SIG-M5 treated with dmso at 0.1 percent for 504 hours (cell line): ENCODE data around the gene SLC35A1.

Experiments
- DNase-seq: peaks from one replicate; lab custom pipeline; 2025; ENCODE audit not compliant: unreplicated experiment; lab: John Stamatoyannopoulos, UW

Gene SLC35A1

GRCh38 chr6:87522686-87523085 is 49.9 kb downstream of the SLC35A1 start:
- DNase-seq: no peak

- DNase-seq: no peak
These were observed 56.4 kb downstream of the SLC35A1 start for GRCh38 chr6:87529221-87529620.

- no peak for DNase-seq
These were observed 61.7 kb downstream of the SLC35A1 start for GRCh38 chr6:87534377-87535047.

GRCh38 chr6:87538510-87539260 is 65.9 kb downstream of the SLC35A1 start:
- DNase-seq: no peak

- DNase-seq: no peak
These were observed 66.8 kb downstream of the SLC35A1 start for GRCh38 chr6:87539554-87539953.

DNA sequence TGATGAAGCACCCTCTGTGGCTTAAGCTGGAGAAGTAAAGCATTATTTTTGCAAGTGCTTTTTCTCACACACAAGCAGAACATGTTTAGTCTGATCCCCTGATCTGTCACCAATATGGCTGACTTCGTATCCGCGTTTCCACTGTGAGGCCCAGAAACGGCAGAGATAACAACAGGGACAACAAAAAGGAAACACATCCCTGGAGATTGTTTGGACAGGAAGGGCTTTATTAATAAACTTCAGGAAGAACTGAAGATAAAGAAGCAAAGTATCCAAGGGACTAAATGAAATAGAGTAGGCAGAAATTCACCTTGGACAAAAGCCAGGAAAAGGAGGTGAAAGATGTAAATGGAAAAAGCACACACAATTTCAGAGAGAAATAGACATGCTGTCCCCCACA is 67.8 kb downstream of the SLC35A1 start:
- DNase-seq: no peak

DNA sequence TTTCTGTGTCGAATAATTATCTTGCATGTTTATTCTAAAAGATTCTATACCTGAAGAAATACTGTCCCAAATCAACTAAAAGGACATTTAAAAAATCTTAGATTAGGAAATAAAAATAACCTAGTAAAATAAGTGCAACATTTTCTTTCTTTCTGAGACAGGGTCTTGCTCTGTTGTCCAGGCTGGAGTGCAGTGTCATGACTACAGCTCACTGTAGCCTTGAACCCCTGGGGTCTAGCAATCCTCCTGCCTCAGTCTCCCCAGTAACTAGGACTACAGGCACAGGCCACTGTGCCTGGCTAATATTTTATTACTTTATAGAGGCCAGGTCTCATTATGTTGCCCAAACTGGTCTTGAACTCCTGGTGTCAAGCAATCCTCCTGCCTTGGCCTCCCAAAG is 68.3 kb downstream of the SLC35A1 start:
- no peak for DNase-seq

GRCh38 chr6:87541744-87542143 is 69.0 kb downstream of the SLC35A1 start:
- no peak for DNase-seq

DNA sequence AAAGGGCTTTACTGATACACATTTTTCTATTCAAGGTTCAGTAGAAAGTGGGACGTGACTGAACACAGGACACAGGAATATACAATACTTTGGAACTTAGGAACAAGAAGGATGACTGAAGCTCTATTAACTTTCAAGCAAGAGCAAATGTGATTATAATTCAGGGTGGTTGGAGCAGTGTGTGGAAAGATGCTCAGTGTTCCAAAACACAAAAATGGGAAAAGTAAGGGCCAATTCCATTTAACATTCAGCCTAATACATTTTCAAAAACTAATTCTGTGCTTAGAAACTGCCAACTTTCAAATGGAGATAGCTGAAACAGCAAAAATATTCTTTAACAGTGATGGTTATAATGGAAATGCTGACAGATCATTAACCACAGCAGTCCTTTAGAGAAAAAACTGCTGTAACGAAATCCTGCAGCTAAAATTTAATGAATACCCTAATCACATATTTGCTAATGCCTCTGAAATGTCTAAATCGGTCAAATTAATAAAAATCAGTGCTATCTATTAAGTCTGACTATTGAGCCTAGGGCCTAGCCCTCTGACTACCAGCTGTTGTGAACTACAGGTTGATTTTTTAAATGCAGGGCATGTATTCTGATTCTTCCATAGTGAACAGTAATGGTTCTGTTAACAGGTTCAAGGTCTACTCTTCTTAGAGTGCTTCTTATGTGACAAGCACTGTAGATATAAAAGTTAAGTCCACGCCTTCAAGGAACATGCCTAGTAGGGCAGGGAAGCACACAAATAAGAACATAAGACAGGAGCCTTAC is 71.1 kb downstream of the SLC35A1 start:
- DNase-seq: no peak

DNA sequence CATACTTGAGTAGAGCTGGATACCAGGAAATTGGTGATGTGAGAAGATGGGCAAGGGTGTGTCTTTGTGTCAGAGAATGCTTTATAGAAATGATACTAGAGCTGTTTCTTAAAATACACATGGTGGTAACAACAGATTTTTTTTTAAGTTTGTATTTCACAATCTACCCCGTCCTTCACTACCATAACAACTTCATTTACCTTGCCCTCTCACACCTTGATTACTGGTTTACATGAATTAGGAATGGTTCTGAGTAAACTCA is 71.6 kb downstream of the SLC35A1 start:
- DNase-seq: no peak

- DNase-seq: no peak
These were observed 79.0 kb downstream of the SLC35A1 start for GRCh38 chr6:87551799-87552198.

DNA sequence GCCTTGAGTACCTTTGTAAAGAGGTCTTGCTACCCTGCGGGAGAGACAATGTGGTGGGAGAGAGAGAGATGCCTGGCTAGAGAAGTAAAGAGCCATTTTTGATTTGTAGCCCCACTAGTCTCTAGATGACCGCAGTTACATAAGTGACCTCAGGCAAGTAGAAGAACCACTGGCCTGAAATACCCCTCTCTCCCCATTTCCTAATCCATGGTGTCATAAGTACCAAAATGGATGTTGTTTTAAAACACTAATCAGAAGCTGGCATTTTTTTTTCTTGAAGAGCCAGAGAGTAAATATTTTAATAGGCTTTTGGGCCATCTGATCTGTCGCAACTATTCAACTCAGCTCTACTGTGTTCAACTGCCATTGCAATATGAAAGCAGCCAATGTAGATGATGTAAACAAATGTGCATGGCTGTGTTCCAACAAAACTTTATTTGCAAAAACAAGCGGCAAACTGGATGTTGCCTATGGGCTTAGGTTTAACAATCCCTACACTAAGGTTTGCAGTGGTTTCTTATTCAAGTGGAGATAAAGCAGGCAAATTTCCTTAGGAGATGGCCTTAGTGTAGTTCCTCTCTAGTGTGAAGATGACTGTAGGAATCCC is 80.5 kb downstream of the SLC35A1 start:
- no peak for DNase-seq

DNA sequence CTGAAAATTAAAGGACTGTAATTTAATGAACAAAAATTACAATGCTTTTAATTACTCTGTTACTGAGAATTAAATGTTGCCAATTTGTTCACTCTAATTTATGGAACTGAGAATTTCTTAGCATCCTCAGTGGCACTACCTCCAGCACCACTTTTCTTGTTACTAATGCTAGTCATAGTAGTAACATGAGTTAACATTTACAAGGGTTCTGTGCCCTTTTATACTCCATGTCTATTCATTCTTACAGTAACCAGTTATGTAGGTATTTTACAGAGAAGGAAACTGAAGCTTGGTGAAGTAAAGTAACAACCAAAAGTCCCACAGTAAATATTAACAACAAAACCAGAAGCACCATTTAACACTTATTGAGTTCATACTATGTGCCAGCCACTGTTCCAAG is 82.7 kb downstream of the SLC35A1 start:
- DNase-seq: no peak

DNA sequence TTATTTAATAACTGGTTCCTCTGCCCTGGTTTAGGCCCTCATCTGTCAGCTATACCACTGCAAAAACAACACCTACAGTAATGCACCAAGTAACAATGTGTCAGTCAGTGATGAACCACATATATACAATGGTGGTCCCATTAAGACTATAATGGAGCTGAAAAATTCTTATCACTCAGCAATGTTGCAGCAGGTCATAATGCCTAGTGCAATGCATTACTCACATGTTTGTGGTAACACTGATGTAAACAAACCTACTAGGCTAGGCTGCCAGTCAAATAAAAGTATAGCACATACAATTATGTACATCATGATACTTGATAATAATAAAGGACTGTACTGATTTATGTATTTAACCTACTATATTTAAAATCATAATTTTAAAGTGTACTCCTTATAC is 85.7 kb downstream of the SLC35A1 start:
- DNase-seq: no peak

GRCh38 chr6:87561017-87561416 is 88.2 kb downstream of the SLC35A1 start:
- DNase-seq: no peak
